NCI-H748 treated with DMSO at 0.1 percent for 48 hours (cell line): Measurements from ENCODE around the gene CDK5R2.

Experiments
- DNase-seq: peaks from one replicate; lab custom pipeline; 2025; lab: John Stamatoyannopoulos, UW

The CDK5R2 gene

GRCh38 chr2:218961651-218962570 is 2.4 kb downstream of the CDK5R2 start:
- DNase-seq, result peak; percentile 40

GRCh38 chr2:218962859-218963492 is 3.5 kb downstream of the CDK5R2 start:
- peak; percentile 94 for DNase-seq

- DNase-seq, result no peak
These were observed 4.1 kb downstream of the CDK5R2 start for GRCh38 chr2:218963601-218964000.

GRCh38 chr2:218964041-218964771 is 4.7 kb downstream of the CDK5R2 start:
- DNase-seq, result peak; percentile 71

GRCh38 chr2:218970894-218971293 is 11.4 kb downstream of the CDK5R2 start:
- no peak for DNase-seq

GRCh38 chr2:218975060-218975777 is 15.8 kb downstream of the CDK5R2 start:
- no peak for DNase-seq

GRCh38 chr2:218979846-218980734 is 20.6 kb downstream of the CDK5R2 start:
- DNase-seq, result peak; percentile 79

GRCh38 chr2:218980735-218981389 is 21.4 kb downstream of the CDK5R2 start:
- no peak for DNase-seq

- DNase-seq, result no peak
These were observed 22.0 kb downstream of the CDK5R2 start for GRCh38 chr2:218981390-218981880.

GRCh38 chr2:218981881-218982585 is 22.6 kb downstream of the CDK5R2 start:
- DNase-seq, result peak; percentile 29

GRCh38 chr2:218982586-218983262 is 23.3 kb downstream of the CDK5R2 start:
- DNase-seq, result no peak

- DNase-seq, result no peak
These were observed 23.9 kb downstream of the CDK5R2 start for GRCh38 chr2:218983263-218983933.

GRCh38 chr2:218983934-218984238 is 24.4 kb downstream of the CDK5R2 start:
- DNase-seq, result no peak

GRCh38 chr2:218984239-218985020 is 25.0 kb downstream of the CDK5R2 start:
- DNase-seq, result no peak

- DNase-seq, result no peak
These were observed 25.5 kb downstream of the CDK5R2 start, which contains the start of gene FEV for GRCh38 chr2:218985021-218985324. TSS of gene FEV (minus strand) at chr2:218985184. CDS start at chr2:218985075, 109 bp downstream.

GRCh38 chr2:218985325-218986091 is 26.0 kb downstream of the CDK5R2 start:
- DNase-seq, result no peak

GRCh38 chr2:218986148-218986761 is 26.8 kb downstream of the CDK5R2 start:
- DNase-seq, result no peak
